Ishikawa (cell line): Measurements from ENCODE around the gene SLC41A3.

Experiments used
- CEBPB ChIP-seq: IDR thresholded peaks from 2 replicates; pipeline ENCODE4 v1.6.1; 2012
- CREB1 ChIP-seq: IDR thresholded peaks from 2 replicates; pipeline ENCODE4 v1.6.1; 2012; ENCODE audit warnings: low read depth
- EGR1 ChIP-seq: IDR thresholded peaks from 2 replicates; pipeline ENCODE4 v1.6.1; 2012
- EP300 ChIP-seq: IDR thresholded peaks from 2 replicates; pipeline ENCODE4 v1.6.1; 2012; ENCODE audit warnings: borderline replicate concordance
- FOXM1 ChIP-seq: IDR thresholded peaks from 2 replicates; pipeline ENCODE4 v1.6.1; 2012; ENCODE audit warnings: low read depth, borderline replicate concordance
- MAX ChIP-seq: IDR thresholded peaks from 2 replicates; pipeline ENCODE4 v1.6.1; 2012
- RAD21 ChIP-seq: IDR thresholded peaks from 2 replicates; pipeline ENCODE4 v1.6.1; 2012; ENCODE audit warnings: low read depth
- REST ChIP-seq: IDR thresholded peaks from 2 replicates; pipeline ENCODE4 v1.6.1; 2012; ENCODE audit warnings: low read depth, mild to moderate bottlenecking
- TAF1 ChIP-seq: IDR thresholded peaks from 2 replicates; pipeline ENCODE4 v1.6.1; 2012; ENCODE audit warnings: low read depth, mild to moderate bottlenecking
- TCF12 ChIP-seq: IDR thresholded peaks from 2 replicates; pipeline ENCODE4 v1.6.1; 2012; ENCODE audit warnings: low read depth
- TEAD4 ChIP-seq: IDR thresholded peaks from 2 replicates; pipeline ENCODE4 v1.6.1; 2012
- USF1 ChIP-seq: IDR thresholded peaks from 2 replicates; pipeline ENCODE4 v1.6.1; 2012
- ZBTB7A ChIP-seq: IDR thresholded peaks from 2 replicates; pipeline ENCODE4 v1.6.1; 2012; ENCODE audit warnings: low read depth

- TF ChIP-seq MAX (no peak), EP300 (no peak), EGR1 (no peak), RAD21 (no peak), TAF1 (no peak), ZBTB7A (no peak), REST (no peak), CREB1 (no peak), TCF12 (no peak), CEBPB (no peak), FOXM1 (no peak), USF1 (no peak), TEAD4 (no peak)
Measured at GRCh38 chr3:126025116-126025729, 58.7 kb downstream of the SLC41A3 start.
